DLD1 (cell line): ENCODE results near the gene PDE4DIP.
"Not testable (repeated sequence)": the region's sequence is repeated elsewhere in the genome, so short reads cannot be mapped to it uniquely, and the experiment has no call there.

Experiments used
- in situ Hi-C: cut with HindIII; loops from 2 replicates; pipeline ENCODE4 v1.10.0; 2017; ENCODE audit warnings: low sequenced_read_pairs

The PDE4DIP gene

DNA sequence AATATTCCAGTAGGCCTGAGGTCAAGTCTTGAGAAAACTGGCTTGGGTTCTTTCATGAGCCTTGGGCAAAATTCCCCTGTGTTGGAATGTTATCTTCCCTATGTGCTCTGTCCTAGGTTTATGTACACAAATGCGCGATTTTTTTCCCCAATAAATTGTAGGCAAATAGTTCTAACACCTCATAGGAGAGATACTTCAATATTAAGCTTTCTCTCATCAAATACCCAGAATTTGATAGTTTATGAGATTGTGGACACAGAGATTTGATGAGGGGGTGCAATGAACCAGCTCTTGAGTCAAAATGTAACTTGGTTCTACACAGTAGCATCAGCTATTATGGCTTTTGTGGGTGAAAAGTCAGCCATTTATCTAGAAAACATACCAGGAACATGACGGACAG is 220.4 kb downstream of the PDE4DIP start:
- in situ Hi-C loops, result not testable (repeated sequence)

DNA sequence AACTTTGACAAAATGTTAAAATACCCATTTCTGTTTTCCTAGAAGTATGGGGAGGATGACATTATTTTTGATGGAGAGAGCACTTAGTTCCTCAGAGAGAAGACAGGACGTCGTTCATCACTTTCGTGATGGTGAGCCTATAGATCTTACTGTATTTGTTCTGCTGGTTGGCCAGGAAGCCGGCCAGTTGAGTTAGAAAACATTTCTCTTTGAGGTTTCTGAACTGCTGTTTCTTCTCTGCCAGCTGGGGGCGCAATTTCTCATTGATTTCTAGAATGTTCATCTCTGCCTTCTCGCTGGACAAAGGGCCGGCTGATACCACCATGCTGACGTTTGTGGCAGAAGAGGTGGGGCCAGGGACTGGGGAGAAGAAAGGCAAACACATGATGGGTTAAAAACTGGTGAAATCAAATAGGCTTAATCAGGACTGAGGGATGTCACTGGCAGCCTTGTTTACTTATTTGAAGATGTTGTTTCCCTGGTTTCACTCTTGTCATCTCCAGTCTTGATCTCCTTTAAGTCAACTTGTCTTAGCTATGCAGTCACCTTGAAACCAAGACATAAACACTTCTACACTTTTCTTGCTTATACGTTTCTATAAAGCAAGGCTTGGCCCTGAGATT is 231.4 kb downstream of the PDE4DIP start:
- in situ Hi-C loops, result not testable (repeated sequence)
